HG02870 (cell line): ENCODE results near the gene EIF4E1B.

Experiments
- ATAC-seq: cut with Tn5 transposase; IDR thresholded peaks from one replicate; pipeline ENCODE4 v1.9.1; 2021; ENCODE audit warnings: mild to moderate bottlenecking, moderate library complexity; ENCODE audit not compliant: unreplicated experiment

EIF4E1B gene

GRCh38 chr5:176644878-176645670 lies 14.6 kb downstream of the EIF4E1B start:
- no peak for ATAC-seq

GRCh38 chr5:176646049-176646706 lies 15.7 kb downstream of the EIF4E1B start:
- ATAC-seq: no peak

GRCh38 chr5:176646707-176647029 lies 16.2 kb downstream of the EIF4E1B start:
- ATAC-seq: peak; percentile 13

- ATAC-seq: peak; percentile 90
Observed at GRCh38 chr5:176647030-176647842, 16.8 kb downstream of the EIF4E1B start, which contains the start of gene TSPAN17. TSS of gene TSPAN17 (plus strand) at chr5:176647484. CDS start at chr5:176647616, 132 bp downstream.

GRCh38 chr5:176647843-176648473 lies 17.5 kb downstream of the EIF4E1B start:
- ATAC-seq: no peak

GRCh38 chr5:176648474-176649194 lies 18.2 kb downstream of the EIF4E1B start:
- ATAC-seq: no peak

GRCh38 chr5:176650354-176650884 lies 19.9 kb downstream of the EIF4E1B start:
- no peak for ATAC-seq

GRCh38 chr5:176651472-176651980 lies 21.1 kb downstream of the EIF4E1B start:
- no peak for ATAC-seq

- ATAC-seq: no peak
Observed at GRCh38 chr5:176652136-176652535, 21.7 kb downstream of the EIF4E1B start.

- no peak for ATAC-seq
Observed at GRCh38 chr5:176653401-176654385, 23.2 kb downstream of the EIF4E1B start.

GRCh38 chr5:176654856-176655255 lies 24.4 kb downstream of the EIF4E1B start:
- no peak for ATAC-seq

- ATAC-seq: no peak
Observed at GRCh38 chr5:176656467-176656990, 26.1 kb downstream of the EIF4E1B start.

GRCh38 chr5:176658007-176658599 lies 27.6 kb downstream of the EIF4E1B start:
- ATAC-seq: peak; percentile 43

- ATAC-seq: no peak
Observed at GRCh38 chr5:176658817-176659511, 28.5 kb downstream of the EIF4E1B start.

GRCh38 chr5:176659512-176659839 lies 29.0 kb downstream of the EIF4E1B start:
- ATAC-seq: no peak

- no peak for ATAC-seq
Observed at GRCh38 chr5:176659860-176660461, 29.5 kb downstream of the EIF4E1B start.

- peak; percentile 34 for ATAC-seq
Observed at GRCh38 chr5:176660530-176660859, 30.0 kb downstream of the EIF4E1B start.
